ENCODE results near the gene CREB5.

CREB5 gene

GRCh38 chr7:28414453-28414852 is 2.1 kb downstream of the CREB5 start:
- no peak overlapping the region for H3K27ac ChIP-seq
- TF ChIP-seq, protein P1, sequence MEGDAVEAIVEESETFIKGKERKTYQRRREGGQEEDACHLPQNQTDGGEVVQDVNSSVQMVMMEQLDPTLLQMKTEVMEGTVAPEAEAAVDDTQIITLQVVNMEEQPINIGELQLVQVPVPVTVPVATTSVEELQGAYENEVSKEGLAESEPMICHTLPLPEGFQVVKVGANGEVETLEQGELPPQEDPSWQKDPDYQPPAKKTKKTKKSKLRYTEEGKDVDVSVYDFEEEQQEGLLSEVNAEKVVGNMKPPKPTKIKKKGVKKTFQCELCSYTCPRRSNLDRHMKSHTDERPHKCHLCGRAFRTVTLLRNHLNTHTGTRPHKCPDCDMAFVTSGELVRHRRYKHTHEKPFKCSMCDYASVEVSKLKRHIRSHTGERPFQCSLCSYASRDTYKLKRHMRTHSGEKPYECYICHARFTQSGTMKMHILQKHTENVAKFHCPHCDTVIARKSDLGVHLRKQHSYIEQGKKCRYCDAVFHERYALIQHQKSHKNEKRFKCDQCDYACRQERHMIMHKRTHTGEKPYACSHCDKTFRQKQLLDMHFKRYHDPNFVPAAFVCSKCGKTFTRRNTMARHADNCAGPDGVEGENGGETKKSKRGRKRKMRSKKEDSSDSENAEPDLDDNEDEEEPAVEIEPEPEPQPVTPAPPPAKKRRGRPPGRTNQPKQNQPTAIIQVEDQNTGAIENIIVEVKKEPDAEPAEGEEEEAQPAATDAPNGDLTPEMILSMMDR (conservative IDR thresholded peaks at IDR 0.05): no peak

DNA sequence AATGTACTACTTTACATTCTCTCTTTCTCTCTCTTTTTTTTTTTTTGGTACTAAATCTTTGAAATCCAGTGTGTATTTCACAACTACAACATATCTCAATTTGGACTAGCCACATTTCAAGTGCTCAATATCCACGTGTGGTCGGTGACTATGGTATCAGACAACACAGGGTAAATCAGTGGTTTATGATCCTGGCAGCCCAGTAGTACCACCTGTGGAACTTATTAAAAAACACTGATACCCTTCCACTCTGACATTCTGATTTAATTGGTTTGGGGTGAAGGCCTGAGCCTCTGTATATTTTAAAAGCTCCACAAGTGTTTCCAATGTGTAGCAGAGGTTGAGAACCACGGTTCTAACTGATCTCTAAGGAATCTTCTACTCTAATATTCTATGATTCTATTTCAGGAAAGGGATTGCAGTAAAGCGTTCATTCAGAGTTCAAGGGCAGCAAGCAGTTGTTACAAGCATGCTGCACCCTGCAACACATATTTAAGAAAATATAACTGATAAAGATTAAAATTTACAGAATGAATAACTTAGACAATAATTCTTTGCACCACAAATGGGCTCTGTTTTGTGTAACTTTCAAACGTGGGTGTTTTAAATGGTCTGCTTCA is 5.1 kb downstream of the CREB5 start:
- TF ChIP-seq, protein P1 (conservative IDR thresholded peaks at IDR 0.05): no peak
- no peak overlapping the region for H3K27ac ChIP-seq

- TF ChIP-seq, protein P1 (conservative IDR thresholded peaks at IDR 0.05): no peak
- H3K27ac ChIP-seq: no peak overlapping the region
Measured at GRCh38 chr7:28418311-28418710, 6.0 kb downstream of the CREB5 start.

DNA sequence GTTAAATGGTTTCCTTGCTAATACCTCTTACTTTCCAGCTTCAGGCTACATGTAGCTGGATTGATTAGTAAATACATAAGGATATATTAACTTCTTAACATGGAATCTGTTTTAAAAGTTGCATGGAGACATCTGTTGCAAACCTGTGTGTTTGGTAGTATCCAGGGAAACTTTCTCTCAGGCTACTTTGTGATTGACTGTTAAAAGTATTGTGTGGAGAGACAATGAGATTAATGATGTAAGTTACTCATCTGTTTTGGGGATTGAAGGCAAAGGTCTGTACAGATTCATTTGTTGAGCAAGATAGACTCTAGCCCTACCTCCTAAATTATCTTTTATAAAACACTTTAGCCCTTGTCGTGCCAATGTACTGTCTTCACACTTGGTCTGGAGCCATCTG is 6.6 kb downstream of the CREB5 start:
- no peak overlapping the region for H3K27ac ChIP-seq
- TF ChIP-seq, protein P1 (conservative IDR thresholded peaks at IDR 0.05): no peak

GRCh38 chr7:28419716-28420115 is 7.4 kb downstream of the CREB5 start:
- H3K27ac ChIP-seq: no peak overlapping the region
- TF ChIP-seq, protein P1 (conservative IDR thresholded peaks at IDR 0.05): no peak

GRCh38 chr7:28423112-28423511 is 10.8 kb downstream of the CREB5 start:
- TF ChIP-seq, protein P1 (conservative IDR thresholded peaks at IDR 0.05): no peak
- no peak overlapping the region for H3K27ac ChIP-seq

DNA sequence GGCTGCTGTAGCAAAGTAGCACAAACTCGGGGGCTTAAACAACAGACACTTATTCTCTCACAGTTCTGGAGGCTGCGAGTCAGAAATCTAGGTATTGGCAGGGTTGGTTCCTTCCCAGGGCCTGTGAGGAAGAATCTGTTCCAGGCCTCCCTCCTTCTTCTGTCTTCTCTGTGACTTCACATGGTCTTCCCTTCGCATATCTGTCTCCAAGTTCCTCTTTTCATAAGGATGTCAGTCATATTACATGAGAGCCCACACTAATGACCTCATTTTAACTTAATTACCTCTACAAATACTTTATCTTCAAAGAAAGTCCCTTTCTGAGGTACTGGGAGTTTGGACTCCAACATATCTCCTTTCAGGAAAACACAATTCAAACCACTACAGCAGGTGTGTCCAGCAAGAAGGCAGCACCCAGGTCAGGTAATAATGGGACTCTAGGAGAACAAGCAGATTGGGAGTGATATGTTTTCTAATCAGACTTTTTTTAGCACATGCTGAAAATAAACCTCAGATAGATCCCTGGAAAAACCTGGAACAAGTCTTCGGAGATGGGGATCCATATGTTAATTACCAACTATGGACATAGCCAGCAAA is 11.7 kb downstream of the CREB5 start:
- TF ChIP-seq, protein P1 (conservative IDR thresholded peaks at IDR 0.05): no peak
- no peak overlapping the region for H3K27ac ChIP-seq

Data from VCaP (cell line).